Common myeloid progenitor, CD34-positive (primary cell): ENCODE results near the gene SIRT7.

ENCODE experiments used
- CTCF ChIA-PET: fragments of 350-600 bp; sonication (Branson Sonifier 250); formaldehyde crosslinking; loops from one replicate; lab custom pipeline; 2021; ENCODE audit warnings: antibody characterized with exemption; lab: Charles Lee
- POLR2A ChIA-PET: fragments of 350-600 bp; sonication (Branson Sonifier 250); formaldehyde crosslinking; loops from one replicate; lab custom pipeline; 2021; ENCODE audit warnings: antibody characterized with exemption; lab: Charles Lee
- DNase-seq, 3 donors: peaks; one replicate each; pipeline versions ENCODE4 v3.0.0 to v3.0.0-alpha.2; 2013
- H3K27ac ChIP-seq, 2 experiments: 1 replicate in 1 of 2; 2 replicates in 1 of 2; pipeline ENCODE4 v1.7.0; 2013; ENCODE audit warnings: inconsistent platforms in 2 of 2, low read length in 2 of 2, mild to moderate bottlenecking in 2 of 2, low read depth in 1 of 2, moderate library complexity in 1 of 2; ENCODE audit not compliant: severe bottlenecking in 2 of 2, insufficient read depth in 1 of 2, poor library complexity in 1 of 2
- H3K27me3 ChIP-seq, 5 experiments: replicated peaks in 2 of 5; 1 replicate in 3 of 5; 2 replicates in 2 of 5; pipeline versions ENCODE4 v1.6.1 to v1.7.0; 2013; ENCODE audit warnings: low read length in 4 of 5, mild to moderate bottlenecking in 2 of 5, moderate library complexity in 2 of 5, inconsistent platforms in 1 of 5; ENCODE audit not compliant: insufficient read depth in 5 of 5, control insufficient read depth in 4 of 5
- H3K36me3 ChIP-seq, 4 experiments: 1 replicate in 2 of 4; 2 replicates in 2 of 4; pipeline versions ENCODE4 v1.6.1 to v1.7.0; 2013; ENCODE audit warnings: low read length in 3 of 4, control low read depth in 1 of 4, mild to moderate bottlenecking in 1 of 4; ENCODE audit not compliant: control insufficient read depth in 4 of 4, insufficient read depth in 4 of 4
- H3K4me1 ChIP-seq, 4 experiments: 1 replicate in 3 of 4; 2 replicates in 1 of 4; pipeline versions ENCODE4 v1.6.1 to v1.7.1; 2013; ENCODE audit warnings: low read length in 3 of 4, mild to moderate bottlenecking in 3 of 4, control low read depth in 1 of 4, inconsistent platforms in 1 of 4, moderate library complexity in 1 of 4; ENCODE audit not compliant: control insufficient read depth in 4 of 4, insufficient read depth in 4 of 4; ENCODE audit errors: control extremely low read depth in 1 of 4
- H3K4me3 ChIP-seq, 7 experiments: 1 replicate in 4 of 7; 2 replicates in 3 of 7; pipeline versions ENCODE4 v1.5.1 to v1.7.0; 2013; ENCODE audit warnings: mild to moderate bottlenecking in 7 of 7, low read length in 6 of 7, moderate library complexity in 6 of 7, inconsistent platforms in 2 of 7, low read depth in 2 of 7, control low read depth in 1 of 7; ENCODE audit not compliant: insufficient read depth in 4 of 7, control insufficient read depth in 1 of 7; ENCODE audit errors: extremely low read depth in 1 of 7
- H3K9me3 ChIP-seq, 5 experiments: 1 replicate in 4 of 5; 2 replicates in 1 of 5; pipeline versions ENCODE4 v1.6.1 to v1.7.1; 2013; ENCODE audit warnings: low read length in 4 of 5, mild to moderate bottlenecking in 2 of 5, inconsistent platforms in 1 of 5, low read depth in 1 of 5, moderate library complexity in 1 of 5; ENCODE audit not compliant: control insufficient read depth in 4 of 5, insufficient read depth in 2 of 5; ENCODE audit errors: control extremely low read depth in 1 of 5
- WGBS: methylation state at CpG from one replicate; pipeline ENCODE4 v1.1.5; 2013; ENCODE audit not compliant: insufficient coverage; 5-methylcytosine and 5-hydroxymethylcytosine counted together

The SIRT7 gene

DNA sequence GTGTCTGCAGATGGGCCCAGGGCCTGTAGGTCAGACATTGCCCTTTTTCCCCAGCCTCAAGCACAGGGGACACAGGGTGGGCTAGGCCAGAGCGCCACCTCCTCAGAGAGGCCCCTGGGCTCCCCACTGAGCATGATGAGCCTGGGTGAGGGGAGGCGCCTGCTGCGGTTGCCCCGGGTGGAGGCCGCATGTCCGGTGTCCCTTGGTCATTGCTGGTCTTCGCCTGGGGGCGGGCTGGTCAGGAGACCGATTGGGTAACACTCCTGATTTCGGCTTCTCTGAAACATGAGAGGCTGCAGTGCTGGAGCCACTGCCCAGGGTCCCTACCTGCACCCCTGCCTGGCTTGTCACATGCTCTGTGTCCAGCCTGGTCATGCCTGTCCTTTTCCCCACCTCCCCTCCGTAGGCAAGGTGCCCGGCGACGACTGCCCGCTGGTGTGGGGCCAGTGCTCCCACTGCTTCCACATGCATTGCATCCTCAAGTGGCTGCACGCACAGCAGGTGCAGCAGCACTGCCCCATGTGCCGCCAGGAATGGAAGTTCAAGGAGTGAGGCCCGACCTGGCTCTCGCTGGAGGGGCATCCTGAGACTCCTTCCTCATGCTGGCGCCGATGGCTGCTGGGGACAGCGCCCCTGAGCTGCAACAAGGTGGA, 18.3 kb downstream of the SIRT7 start:
- Histone ChIP-seq H3K9me3 (no peaks in the 10 kb centered on the region), H3K27ac (no peak overlapping the region), H3K4me3 (no peak overlapping the region), H3K27me3 (peaks cover 0 to 34% (median 7%) of the 10 kb centered on the region in 5 experiments), H3K36me3 (peaks cover 13 to 58% (median 37%) of the 10 kb centered on the region in 4 experiments), H3K4me1 (peaks cover 0 to 16% (median 8%) of the 10 kb centered on the region in 4 experiments)
- POLR2A ChIA-PET: no interaction called here
- CTCF ChIA-PET: no interaction called here
- no peak for DNase-seq
- WGBS: 94% methylated on average over 19 of the region's 22 CpGs

DNA sequence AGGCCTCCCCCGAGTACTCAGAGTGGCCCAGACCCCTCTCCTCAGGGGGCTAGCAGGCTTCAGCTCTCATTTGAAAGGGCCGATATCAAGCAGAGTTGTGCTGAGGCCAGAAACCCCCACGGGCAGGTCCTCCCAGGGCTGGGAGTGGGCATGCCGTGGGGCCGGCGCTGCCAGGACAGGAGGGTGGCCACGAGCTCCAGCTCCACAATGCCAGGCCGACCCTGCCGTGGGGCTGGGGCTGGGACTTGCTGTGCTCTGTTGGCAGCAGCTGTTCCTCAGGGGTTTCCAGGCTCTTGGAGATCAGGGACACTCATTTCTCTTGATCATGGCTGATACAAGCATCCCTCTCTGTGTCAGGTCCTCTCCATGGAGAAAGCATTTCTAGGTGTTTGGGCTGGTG, 19.1 kb downstream of the SIRT7 start:
- no peak for DNase-seq
- Histone ChIP-seq H3K4me1 (peaks cover 0 to 16% (median 8%) of the 10 kb centered on the region in 4 experiments), H3K9me3 (no peaks in the 10 kb centered on the region), H3K27me3 (peaks cover 0 to 34% (median 7%) of the 10 kb centered on the region in 5 experiments), H3K36me3 (peaks cover 11 to 54% (median 38%) of the 10 kb centered on the region in 4 experiments), H3K27ac (no peak overlapping the region), H3K4me3 (no peak overlapping the region)
- over 99% methylated on average over 9 of the region's 9 CpGs for WGBS
- CTCF ChIA-PET: no interaction called here
- POLR2A ChIA-PET: no interaction called here

DNA sequence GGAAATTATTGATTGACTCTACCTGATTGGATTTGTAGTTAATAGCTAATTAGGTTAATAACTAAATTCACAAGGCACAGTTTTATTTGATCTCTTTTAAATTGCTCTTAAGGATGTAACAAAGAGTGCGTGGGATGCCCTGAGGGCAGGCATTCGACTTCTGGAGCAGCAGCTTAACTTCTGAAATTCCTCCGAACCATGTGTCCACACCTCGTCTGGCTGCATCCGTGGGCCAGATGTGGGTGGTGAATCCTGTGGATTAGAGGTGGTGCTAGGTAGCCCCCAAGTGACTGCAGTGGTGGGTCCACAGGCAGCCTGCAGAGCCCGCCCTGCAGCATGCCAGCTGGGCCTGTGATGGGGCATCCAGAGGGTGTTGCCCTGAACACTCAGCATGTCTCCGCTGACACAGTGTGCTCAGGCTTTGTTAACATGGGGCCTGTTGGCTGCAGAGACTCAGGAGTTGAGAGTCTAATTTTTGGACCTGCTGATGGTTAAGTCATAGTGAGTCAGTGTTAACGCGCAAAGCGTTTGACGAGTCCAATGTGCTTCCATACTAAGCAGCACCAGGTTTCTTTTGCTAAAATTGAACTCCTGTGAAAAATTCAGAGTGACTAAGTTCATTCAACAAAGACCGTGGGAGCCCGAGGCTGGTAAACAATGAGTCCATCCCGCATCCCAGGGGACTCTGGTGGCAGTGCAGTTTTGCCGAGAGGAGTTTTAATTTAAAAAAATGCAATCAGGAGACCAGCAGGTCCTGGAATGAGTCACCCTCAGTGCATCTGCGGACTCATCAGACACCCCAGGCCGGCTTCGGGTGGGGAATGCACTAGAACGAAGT, 19.7 kb downstream of the SIRT7 start:
- ChIA-PET POLR2A (no interaction called here), CTCF (no interaction called here)
- no peak overlapping the region for H3K4me3 ChIP-seq
- H3K9me3 ChIP-seq: no peaks in the 10 kb centered on the region
- H3K27me3 ChIP-seq: peaks cover 0 to 29% (median 7%) of the 10 kb centered on the region in 5 experiments
- peaks cover 0 to 16% (median 8%) of the 10 kb centered on the region in 4 experiments for H3K4me1 ChIP-seq
- H3K36me3 ChIP-seq: peaks cover 11 to 48% (median 38%) of the 10 kb centered on the region in 4 experiments
- no peak overlapping the region for H3K27ac ChIP-seq
- DNase-seq: no peak
- WGBS: 98% methylated on average over 19 of the region's 19 CpGs

DNA sequence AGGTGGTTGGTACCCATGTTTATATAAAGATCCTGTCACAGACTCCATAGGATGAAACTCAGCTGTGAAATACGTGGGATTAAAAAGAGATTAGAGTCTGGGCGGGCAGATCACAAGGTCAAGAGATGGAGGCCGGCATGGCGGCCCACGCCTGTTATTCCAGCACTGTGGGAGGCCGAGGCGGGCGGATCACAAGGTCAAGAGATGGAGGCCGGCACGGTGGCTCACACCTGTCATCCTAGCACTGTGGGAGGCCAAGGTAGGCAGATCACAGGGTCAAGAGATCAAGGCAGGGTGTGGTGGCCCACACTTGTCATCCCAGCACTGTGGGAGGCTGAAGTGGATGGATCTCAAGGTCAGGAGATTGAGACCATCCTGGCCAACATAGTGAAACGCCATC, 22.6 kb downstream of the SIRT7 start:
- POLR2A ChIA-PET: no interaction called here
- DNase-seq: no peak
- H3K36me3 ChIP-seq: peaks cover 11 to 44% (median 35%) of the 10 kb centered on the region in 4 experiments
- WGBS: 100% methylated on average over 10 of the region's 11 CpGs
- H3K4me1 ChIP-seq: peaks cover under 1 to 11% (median 3%) of the 10 kb centered on the region in 4 experiments
- no peak overlapping the region for H3K27ac ChIP-seq
- CTCF ChIA-PET: no interaction called here
- H3K4me3 ChIP-seq: no peak overlapping the region
- peaks cover 0 to 2% (median 0%) of the 10 kb centered on the region in 5 experiments for H3K27me3 ChIP-seq
- H3K9me3 ChIP-seq: no peaks in the 10 kb centered on the region

DNA sequence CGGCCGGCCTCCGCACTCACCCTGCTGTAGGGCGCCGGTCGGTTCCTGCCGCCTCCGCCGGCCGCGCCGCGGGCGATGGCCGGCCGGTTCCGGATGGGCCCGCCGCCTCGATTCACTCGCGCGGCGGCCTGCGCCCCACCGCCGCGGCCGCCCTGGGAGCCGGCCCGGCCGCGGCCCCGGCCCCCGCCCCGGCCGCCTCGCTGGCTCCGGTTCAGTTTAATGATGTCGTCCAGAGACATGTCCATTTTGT, 26.7 kb downstream of the SIRT7 start:
- H3K27ac ChIP-seq: peak overlapping the region; percentile 68 to 84
- no peaks in the 10 kb centered on the region for H3K9me3 ChIP-seq
- no peaks in the 10 kb centered on the region for H3K27me3 ChIP-seq
- ChIA-PET POLR2A (interaction anchor here (1.1 to 1.6 kb wide), 2 partner anchors 11 to 25 kb away, joined by 4 to 5 read pairs; no protein-coding TSS in a partner anchor), CTCF (no interaction called here)
- H3K4me3 ChIP-seq: peak overlapping the region; percentile 67 to 86 (median 81)
- no peak for DNase-seq
- peaks cover 7 to 52% (median 41%) of the 10 kb centered on the region in 4 experiments for H3K36me3 ChIP-seq
- H3K4me1 ChIP-seq: peaks cover 7 to 21% (median 13%) of the 10 kb centered on the region in 4 experiments
- 0% methylated on average over 38 of the region's 40 CpGs for WGBS

DNA sequence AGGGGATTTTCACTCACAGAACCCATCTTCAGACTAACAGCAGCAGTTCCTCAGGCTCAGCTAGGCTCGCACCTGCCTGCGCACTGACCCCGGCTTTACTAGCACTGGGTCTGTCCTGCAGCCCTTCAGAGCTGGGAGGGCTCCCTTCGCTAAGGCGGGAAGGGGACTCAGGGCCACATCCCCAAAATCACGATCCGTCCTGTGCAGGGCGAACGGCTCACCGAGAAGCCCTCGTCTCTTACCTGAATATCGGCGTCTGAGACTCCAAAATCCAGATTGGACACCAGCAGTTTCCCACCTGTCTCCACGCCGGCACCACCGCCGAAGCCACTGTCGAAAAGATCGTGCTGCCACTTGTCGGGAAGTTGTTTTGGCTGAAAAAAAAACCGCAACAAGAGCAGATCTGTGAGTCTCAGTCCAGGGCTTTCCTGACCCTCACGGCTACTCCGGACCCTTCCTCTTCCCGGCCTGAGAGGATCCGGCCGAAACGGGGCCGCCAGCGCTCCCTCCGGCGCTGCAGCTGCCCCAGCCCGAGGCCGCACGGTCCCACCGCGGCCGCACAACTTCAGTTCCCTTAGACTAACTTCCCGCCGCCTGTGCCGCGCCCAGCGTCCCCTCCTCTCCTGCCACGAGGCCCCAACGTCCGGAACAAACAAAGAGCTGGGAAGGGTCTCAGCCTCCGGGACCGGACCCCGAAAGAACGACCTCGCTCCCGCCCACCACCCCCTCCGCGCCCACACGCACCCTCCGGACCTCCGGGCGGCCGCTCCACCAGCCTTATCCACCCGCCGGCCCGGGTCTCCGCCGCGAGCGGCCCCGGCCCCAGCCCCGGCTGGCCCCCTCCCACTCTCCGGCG, 27.3 kb downstream of the SIRT7 start:
- CTCF ChIA-PET: interaction anchor here (1.4 kb wide), 1 partner anchor 21 kb away, joined by 4 read pairs; no protein-coding TSS in a partner anchor
- no peaks in the 10 kb centered on the region for H3K9me3 ChIP-seq
- H3K27ac ChIP-seq: peak overlapping the region; percentile 68 to 84
- WGBS: 12% methylated on average over 60 of the region's 69 CpGs
- H3K36me3 ChIP-seq: peaks cover 7 to 57% (median 44%) of the 10 kb centered on the region in 4 experiments
- H3K27me3 ChIP-seq: no peaks in the 10 kb centered on the region
- peak in 1 of 3 donors; percentile 47 for DNase-seq
- POLR2A ChIA-PET: no interaction called here
- peak overlapping the region; percentile 67 to 86 (median 81) for H3K4me3 ChIP-seq
- peaks cover 7 to 21% (median 13%) of the 10 kb centered on the region in 4 experiments for H3K4me1 ChIP-seq
